Activated B cell treated with CpG ODN at 0.5 μM for 24 hours (primary cell): ENCODE data around the gene CHST15. TPM values are rescaled to one million over a fixed set of nuclear protein-coding genes. Genes with fewer than 3 reads are reported as not detected.

Experiments
- ATAC-seq: fragments of 200-7000 bp; cut with Tn5 transposase; one replicate; pipeline ENCODE4 v1.10.0; 2021; ENCODE audit warnings: low read depth, mild to moderate bottlenecking, moderate library complexity
- CTCF ChIA-PET: fragments of 350-600 bp; sonication (Branson Sonifier 250); formaldehyde crosslinking; loops from one replicate; lab custom pipeline; 2021; ENCODE audit warnings: antibody characterized with exemption; lab: Charles Lee
- POLR2A ChIA-PET: fragments of 350-600 bp; sonication (Branson Sonifier 250); formaldehyde crosslinking; loops from one replicate; lab custom pipeline; 2021; ENCODE audit warnings: antibody characterized with exemption; lab: Charles Lee
- DNase-seq: peaks from one replicate; pipeline ENCODE4 v3.0.0; 2022
- H3K27ac Mint-ChIP-seq: one replicate; pipeline ENCODE4 v1.8.0; 2020; ENCODE audit warnings: mixed read lengths
- H3K27me3 Mint-ChIP-seq: one replicate; pipeline ENCODE4 v1.8.0; 2021; ENCODE audit warnings: mixed read lengths
- H3K36me3 Mint-ChIP-seq: one replicate; pipeline ENCODE4 v1.8.0; 2021; ENCODE audit warnings: low read depth, mixed read lengths
- H3K4me1 Mint-ChIP-seq: one replicate; pipeline ENCODE4 v1.8.0; 2021; ENCODE audit warnings: mixed read lengths
- H3K4me3 Mint-ChIP-seq: one replicate; pipeline ENCODE4 v1.8.0; 2020; ENCODE audit warnings: mild to moderate bottlenecking, mixed read lengths
- H3K9me3 Mint-ChIP-seq: one replicate; pipeline ENCODE4 v1.8.0; 2020; ENCODE audit warnings: mixed read lengths
- CTCF ChIP-seq: fragments of 200-600 bp; IDR thresholded peaks from one replicate; pipeline ENCODE4 v1.8.0; 2022; ENCODE audit warnings: antibody characterized with exemption, mild to moderate bottlenecking
- intact Hi-C: fragments of 100-400 bp; cut with micrococcal nuclease; formaldehyde crosslinking; loops from one replicate; pipeline ENCODE4 v1.15.1; 2024
- total RNA-seq: library from RNA; stranded (reverse); gene quantifications from 2 replicates; pipeline ENCODE4 v1.2.3, GENCODE V29; 2022

Gene CHST15
- total RNA-seq, 1 donor from 2014 or later, result 13.8 TPM

- Mint-ChIP-seq H3K36me3 (peaks cover 30% of the 10 kb centered on the region), H3K9me3 (no peaks in the 10 kb centered on the region), H3K4me1 (peaks cover 25% of the 10 kb centered on the region), H3K4me3 (no peak overlapping the region), H3K27ac (no peak overlapping the region), H3K27me3 (no peaks in the 10 kb centered on the region)
- DNase-seq (no peak), ATAC-seq (no peak)
- ChIA-PET POLR2A (no interaction called here), CTCF (interaction anchor here (1.0 kb wide), 1 partner anchor 190 kb away, joined by 5 read pairs; no protein-coding TSS in a partner anchor)
- intact Hi-C loops, result no loop called here
- no peak for TF ChIP-seq CTCF
Observed at GRCh38 chr10:124032087-124032935, 61.1 kb downstream of the CHST15 start.

- CTCF ChIA-PET, result interaction anchor here (0.7 kb wide), 1 partner anchor 359 kb away, joined by 3 read pairs; no protein-coding TSS in a partner anchor
Observed at GRCh38 chr10:124030492-124031110, 62.8 kb downstream of the CHST15 start.

GRCh38 chr10:124030061-124030460 is 63.3 kb downstream of the CHST15 start:
- Mint-ChIP-seq H3K4me1 (peaks cover 17% of the 10 kb centered on the region), H3K36me3 (peaks cover 21% of the 10 kb centered on the region), H3K27me3 (no peaks in the 10 kb centered on the region), H3K27ac (no peak overlapping the region), H3K4me3 (no peak overlapping the region), H3K9me3 (no peaks in the 10 kb centered on the region)
- intact Hi-C loops, result no loop called here
- POLR2A ChIA-PET, result interaction anchor here (0.9 kb wide), 1 partner anchor 73 kb away, joined by 3 read pairs; no protein-coding TSS in a partner anchor
- CTCF ChIA-PET, result interaction anchor here (1.1 kb wide), 1 partner anchor 34 kb away, joined by 3 read pairs; no protein-coding TSS in a partner anchor
- ATAC-seq (no peak), DNase-seq (no peak)
- TF ChIP-seq CTCF, result no peak

More at GRCh38 chr10:124030492-124031110, 62.8 kb downstream of the CHST15 start:
- intact Hi-C loops, result no loop called here
- Mint-ChIP-seq H3K9me3 (no peaks in the 10 kb centered on the region), H3K36me3 (peaks cover 21% of the 10 kb centered on the region), H3K27me3 (no peaks in the 10 kb centered on the region), H3K4me3 (no peak overlapping the region), H3K4me1 (peaks cover 18% of the 10 kb centered on the region), H3K27ac (no peak overlapping the region)
- ATAC-seq (no peak), DNase-seq (no peak)
- POLR2A ChIA-PET, result interaction anchor here (0.9 kb wide), 1 partner anchor 72 kb away, joined by 3 read pairs; no protein-coding TSS in a partner anchor
- no peak for TF ChIP-seq CTCF

GRCh38 chr10:124029559-124029958 is 63.8 kb downstream of the CHST15 start:
- CTCF ChIA-PET, result interaction anchor here (1.1 kb wide), 1 partner anchor 34 kb away, joined by 3 read pairs; no protein-coding TSS in a partner anchor

More at GRCh38 chr10:124029559-124029958, 63.8 kb downstream of the CHST15 start:
- Mint-ChIP-seq H3K4me3 (no peak overlapping the region), H3K36me3 (peaks cover 21% of the 10 kb centered on the region), H3K27me3 (no peaks in the 10 kb centered on the region), H3K4me1 (peaks cover 17% of the 10 kb centered on the region), H3K27ac (no peak overlapping the region), H3K9me3 (no peaks in the 10 kb centered on the region)
- DNase-seq, result no peak
- POLR2A ChIA-PET, result no interaction called here
- no peak for ATAC-seq
- no peak for TF ChIP-seq CTCF
- intact Hi-C loops, result no loop called here
